GM18873 (cell line): Measurements from ENCODE around the gene SYCP2.

ENCODE experiments used
- ATAC-seq: cut with Tn5 transposase; IDR thresholded peaks from one replicate; pipeline ENCODE4 v1.9.1; 2021; ENCODE audit warnings: mild to moderate bottlenecking, moderate library complexity, moderate number of reproducible peaks; ENCODE audit not compliant: unreplicated experiment, low FRiP score

Gene SYCP2

DNA sequence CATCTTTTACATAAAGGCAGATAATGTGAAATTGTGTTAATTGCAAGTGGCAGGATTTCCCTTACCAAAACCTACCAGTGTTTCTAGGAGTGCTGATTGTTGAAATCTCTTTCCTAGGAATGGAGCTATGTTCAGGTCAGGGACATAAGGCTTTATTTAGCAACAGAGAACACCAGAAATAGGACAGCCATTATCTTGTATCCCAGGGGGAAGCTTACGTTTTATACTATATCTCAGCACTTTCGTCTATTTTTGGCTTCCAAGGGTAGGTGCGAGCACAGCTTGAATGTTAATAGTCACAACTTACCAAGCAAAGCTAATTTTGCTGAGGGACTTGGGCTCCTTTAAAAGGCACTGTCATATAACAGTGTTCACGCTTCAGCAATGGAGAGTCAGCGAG lies 94.0 kb downstream of the SYCP2 start:
- ATAC-seq = no peak

DNA sequence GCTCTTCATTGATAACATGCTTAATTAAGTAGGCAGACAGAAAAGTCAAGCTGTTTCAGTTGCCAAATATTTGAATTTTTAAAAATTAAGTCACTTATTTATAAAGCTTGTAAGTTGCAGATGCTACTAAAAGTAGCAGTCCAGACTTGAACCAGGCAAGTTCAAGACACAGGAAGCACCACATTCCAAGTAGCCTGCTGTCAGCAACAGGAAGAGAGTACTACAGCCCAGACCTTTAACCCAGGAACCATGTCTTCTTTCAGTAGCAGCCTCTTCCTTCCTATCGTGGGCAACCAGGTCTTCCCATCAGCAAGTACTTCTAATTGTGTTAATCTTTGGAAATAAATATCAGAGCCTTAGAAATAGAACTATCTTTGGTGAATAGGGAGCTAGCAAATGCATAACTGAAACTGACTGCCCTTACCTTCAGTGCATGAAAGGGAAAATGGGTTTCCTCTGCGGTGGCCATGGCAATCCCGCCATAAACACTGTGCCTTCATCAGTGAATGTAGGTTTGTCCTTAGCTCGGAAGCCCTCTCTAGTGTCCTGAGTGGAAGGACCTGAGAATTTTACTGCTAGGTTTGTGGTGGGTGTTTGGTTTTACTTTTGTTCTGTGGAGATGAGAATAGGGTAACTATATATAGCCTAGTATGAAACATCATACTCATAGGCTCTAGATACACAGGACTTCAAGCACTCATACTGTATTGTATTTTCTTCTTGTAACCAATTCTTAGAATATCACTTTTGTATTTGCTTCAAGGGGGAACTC lies 95.6 kb downstream of the SYCP2 start:
- ATAC-seq = no peak

DNA sequence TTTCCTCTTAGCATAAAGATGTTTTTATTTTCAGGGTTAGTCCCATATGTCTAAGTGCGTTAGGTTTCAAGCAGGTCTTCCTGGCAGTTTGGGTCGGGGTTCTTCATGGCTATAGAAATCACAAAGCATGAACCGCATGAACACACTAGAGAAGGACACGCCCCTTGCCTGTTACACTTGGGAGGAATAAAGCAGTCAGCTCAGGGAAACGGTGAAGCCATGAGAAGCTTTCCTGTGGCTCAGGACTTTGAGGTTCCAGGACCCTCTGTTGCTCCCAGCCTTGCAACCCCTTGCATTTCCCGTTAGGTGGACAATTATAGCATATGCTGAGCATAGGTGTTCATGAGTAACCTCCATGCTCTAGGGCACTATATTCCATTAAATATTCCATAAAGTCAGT lies 96.7 kb downstream of the SYCP2 start:
- ATAC-seq = no peak

DNA sequence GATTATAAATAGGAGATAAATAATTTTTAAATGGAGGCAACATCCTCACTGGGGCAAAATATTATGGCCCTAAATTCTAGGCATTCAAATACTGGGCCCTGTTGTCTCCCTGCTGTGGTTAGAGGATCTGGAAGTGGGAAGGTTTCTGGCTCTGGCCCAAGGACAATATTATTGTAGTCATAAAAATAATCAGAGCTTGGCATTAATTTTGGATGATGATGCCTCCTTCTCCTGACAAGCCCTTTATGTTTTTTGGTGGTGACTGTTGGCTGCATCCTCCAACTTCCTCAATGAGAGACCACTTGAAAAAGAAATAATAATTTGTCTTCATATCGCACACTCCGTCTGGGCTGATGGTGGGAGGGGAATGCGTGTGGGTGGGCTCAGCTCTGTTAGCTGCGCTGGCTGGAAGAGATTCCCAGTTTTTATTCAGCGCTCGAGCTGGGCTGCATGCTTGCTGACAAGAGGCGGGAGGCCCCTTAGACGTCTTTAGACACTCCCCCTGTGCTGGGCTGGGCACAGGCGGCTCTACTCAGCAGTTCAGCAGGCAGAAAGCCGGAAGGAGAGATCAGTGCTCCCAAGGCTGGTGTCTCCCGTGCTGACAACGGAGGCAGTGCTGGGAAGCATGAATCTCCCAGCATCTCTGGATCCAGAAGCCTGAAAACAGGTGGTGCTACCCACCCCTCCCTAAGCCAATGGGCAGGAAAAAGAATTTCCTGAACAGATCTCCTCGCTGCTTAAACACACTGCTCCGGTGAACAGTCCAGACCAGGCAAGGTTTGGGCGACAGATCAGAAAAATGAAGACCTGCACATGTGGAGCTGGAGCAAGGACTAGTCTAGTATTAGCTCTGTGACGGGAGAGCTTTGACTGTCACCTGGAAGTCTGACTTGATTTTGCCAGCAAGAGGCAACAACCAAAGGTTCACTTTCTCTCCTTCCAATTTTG lies 97.7 kb downstream of the SYCP2 start:
- no peak for ATAC-seq

DNA sequence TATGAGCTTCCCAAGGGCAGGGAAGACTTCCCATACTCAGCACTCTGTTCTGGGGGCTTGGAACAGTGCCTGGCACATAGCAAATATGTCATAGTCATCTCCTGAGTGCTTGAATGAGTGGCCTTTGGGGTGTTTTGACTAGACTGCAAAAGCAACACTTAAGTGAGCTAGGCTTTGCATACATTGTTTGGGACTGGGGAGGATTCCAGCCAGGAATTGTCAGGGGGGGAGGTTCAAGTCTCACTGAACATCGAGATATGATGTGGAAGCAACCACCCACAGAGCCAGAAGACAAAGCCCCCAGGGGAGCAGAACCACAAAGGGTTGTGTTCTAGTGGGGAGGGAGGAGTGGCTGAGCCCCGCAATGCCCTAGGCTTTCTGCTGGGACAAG lies 98.4 kb downstream of the SYCP2 start:
- no peak for ATAC-seq

DNA sequence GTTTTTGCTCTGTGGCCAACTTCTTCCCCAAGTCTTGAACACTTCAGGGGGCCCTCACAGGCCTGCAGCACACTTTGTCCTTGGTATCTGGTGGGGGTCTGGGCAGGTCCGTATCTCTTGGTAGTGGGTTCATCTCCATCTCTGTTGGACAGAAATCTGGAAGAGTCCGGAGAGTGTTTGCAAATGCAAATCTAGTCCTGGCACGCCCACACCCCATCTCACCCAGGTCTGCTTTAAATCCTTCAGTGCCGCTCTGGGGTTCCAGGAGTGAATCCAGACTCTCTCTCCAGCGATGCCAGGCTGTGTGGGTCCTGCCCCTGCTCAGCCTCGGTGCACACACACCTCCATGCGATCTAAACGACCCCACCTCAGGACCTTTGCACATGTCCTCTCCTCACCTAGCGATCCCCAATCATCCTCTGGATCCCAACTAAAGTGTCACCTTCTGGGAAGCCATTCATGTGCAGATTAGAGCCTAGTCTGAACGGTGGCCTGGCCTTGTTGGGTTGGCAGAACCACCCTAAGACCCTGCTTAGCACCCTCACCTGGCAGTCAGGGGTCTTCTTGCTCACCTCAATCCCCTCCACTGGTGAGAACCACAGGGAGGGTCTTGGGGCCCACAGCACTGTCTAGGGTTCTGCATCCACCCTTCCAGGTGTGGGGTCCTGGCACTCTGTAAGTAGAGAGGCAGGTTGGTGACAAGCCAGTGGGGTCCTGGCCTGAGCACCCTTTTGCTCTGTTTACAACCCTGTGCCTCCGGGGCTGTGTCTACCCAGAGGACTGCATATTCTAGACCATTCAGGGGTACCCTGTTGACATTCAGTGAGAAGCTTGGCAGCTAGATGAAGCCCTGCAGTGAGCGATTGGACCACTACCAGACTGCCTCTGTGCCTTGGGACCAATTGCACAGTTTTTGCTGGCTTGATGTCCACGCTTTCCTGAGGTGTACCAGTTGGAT lies 100.8 kb downstream of the SYCP2 start:
- ATAC-seq = no peak

DNA sequence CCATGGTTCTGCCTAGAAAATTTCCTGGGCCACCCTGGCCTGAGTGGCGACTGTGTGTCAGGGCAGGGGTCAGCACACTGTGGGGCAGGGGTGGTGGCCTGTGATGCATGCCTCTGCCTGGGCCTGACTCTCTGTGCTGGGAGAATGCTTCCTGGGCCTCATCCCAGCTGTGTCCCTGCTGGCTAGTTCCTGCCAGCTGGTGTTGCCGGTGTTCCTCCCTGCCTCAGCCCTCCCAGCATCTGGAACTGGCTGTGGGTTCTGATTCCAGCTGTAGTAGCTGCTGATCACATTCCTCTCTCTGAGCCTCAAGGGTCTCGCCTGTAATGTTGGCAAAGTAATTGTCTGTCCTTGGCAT lies 101.5 kb downstream of the SYCP2 start:
- ATAC-seq = no peak

DNA sequence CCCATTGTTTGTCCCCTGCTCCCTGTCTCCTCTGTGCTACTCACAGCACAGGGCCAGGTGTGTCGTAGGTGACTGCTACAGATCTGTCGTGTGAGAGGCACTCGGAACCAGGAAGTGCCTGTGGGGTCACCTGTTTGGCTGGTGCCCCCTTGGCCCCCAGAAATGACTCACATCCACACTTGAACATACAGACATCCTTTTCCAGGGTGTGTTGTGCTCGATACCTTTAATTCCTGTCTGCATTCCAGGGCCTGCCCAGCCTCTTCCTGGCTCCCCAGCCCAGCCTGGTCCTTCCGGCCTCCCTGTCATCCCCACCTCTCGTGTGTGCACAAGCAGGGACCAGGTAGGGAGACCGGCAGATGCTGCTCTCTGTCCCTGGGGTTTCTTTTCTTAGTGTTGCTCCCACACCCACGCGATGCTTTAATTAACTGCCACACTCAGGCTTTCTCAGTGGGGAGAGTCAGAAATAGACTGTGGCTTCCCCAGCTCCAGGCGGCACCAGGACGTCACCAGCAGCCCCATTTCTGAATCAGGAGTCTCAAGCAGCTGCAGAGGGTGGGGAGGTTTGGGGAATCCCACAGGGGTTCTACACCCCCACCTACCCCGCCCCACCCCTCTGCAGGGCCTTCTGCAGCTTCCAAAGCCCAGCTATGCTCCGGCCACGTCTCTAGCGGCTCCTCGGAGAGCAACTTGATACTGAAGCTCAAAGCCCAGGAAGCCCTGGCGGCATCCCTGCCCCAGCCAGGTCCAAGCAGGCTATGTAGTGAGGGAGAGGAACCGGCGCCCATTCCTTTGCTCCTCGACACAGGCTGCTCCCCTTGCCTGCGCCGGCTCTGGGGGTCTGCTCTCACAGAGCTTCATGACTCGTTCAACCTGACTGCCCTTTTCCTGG lies 102.2 kb downstream of the SYCP2 start:
- no peak for ATAC-seq

DNA sequence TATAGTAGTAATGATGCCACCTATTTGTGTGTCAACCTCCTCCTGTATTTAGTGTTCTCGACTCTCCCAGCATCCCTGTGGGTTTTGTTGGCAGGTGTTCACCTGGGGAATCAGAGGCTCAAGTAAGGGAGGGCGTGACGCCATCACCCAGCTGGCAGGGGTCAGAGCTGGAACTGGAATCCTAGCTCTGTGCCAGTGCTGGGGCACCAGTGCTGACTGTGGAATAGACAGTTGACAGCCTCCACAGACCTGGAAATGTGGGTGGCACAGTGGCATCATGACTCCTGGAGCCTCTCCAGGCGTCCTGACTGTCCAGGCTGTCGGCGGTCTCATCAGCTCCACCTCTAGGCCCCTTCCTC lies 102.8 kb downstream of the SYCP2 start:
- ATAC-seq = no peak

DNA sequence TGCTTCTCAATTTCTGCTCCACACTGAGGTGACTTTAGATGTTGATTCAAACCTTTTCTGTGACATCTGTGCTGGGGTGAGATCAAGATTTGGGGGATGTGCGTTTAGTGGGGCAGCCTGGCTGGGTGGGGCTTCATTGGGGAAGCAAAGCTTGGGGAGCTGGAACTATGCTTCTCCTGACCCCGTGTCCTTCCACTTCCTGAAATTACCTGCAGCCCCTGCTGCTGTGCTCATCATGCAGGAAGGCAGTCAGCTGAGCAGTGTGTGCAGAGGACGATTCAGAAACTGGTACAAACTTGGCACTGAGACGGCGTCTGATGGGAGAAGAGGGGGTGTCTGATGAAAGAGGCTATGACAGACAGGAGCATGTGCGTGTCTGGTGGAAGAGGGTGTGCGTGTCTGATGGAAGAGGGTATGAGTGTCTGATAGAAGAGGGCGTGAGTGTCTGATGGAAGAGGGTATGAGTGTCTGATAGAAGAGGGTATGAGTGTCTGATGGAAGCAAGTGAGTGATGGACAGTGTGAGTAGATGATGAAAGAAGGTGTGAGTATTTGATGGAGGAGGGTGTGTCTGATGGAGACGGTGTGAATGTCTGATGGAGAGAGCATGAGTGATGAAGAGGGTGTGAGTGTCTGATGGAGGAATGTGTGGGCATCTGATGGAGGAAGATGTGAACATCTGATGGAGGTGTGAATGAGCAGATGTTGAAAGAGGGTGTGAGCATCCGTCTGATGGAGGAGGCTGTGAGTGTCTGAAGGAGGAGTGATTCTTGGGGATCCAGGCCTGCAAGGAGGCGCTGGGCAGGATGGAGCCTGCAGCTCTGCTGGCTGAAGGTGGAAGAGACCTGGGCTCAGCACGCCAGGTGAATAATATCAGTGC lies 103.4 kb downstream of the SYCP2 start:
- no peak for ATAC-seq

DNA sequence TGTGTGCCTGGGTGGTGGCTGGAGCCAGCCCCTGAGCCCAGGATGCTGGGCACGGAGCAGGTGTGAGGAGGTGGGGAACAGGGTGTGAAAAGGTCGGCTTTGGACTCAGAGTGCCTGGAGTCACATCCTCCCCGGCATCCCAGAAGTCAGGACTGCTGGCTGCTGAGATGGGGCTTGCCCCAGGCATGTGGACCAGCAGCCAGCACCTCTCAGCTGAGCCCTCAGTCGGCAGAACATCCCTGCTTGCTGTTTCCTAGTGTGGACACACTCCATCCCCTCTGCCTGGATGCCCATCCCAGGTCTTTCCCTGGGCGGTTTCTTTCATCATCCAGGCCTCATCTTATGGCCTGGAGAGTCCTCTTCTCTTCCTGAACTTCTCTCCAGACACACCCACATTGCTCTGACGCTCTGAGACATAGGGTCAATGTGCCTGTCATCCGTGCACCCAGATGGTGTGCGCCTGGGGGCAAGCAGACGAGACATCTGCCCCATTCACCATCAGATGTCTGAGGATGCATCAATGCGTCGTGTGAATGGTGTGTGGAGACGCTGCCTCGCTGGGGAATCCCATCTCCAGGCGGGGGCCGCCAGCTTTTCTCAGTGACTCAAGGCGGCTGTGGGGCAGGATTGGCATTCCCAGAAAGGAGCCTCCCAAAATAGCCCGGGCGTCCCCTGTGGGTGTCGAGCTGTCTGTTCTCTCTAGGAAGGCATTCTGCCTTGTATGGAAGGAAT lies 104.2 kb downstream of the SYCP2 start:
- no peak for ATAC-seq

DNA sequence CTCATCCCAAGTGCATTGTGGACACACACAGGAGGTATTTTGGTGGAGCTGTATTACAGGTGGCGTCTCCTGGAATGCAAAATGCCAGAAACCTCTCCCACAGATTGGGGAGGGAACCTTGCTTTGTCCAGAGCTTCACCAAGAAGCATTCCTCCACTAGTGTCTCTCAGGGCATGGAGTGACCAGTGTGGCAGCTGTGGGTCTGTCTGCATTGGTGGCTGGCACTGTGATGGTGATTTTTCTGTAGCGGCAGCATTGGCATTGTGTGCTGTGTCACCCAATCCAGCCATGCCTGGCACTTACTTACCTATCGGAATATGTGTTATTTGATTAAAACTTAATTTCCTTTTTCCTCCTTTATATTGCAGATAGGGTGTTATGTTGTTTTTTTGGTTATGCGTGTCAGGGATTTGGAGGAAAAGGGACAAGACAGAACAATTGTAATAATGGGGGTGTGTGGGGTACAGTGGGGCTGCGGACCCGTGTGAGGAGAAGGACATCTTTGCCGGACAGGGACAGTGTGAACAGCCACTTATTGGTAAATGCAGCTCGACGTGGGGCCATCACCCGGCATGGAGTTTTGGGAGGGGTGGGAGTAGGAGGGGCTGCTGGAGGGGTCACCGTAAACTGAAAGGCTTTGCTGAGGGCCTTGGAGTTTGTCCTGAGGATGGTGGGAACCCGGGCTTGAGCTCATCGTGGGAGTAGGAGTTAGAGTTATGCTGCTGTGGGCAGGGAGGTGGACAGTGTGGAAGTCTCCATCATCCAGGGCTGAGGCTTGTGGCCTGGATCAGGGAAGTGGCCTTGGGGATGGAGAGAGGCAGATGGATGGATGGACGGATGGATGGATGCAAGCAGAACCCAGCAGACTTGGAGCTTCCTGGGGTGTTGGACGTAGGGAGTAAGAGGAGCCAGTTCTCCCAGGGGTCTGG lies 105.0 kb downstream of the SYCP2 start:
- ATAC-seq = no peak

DNA sequence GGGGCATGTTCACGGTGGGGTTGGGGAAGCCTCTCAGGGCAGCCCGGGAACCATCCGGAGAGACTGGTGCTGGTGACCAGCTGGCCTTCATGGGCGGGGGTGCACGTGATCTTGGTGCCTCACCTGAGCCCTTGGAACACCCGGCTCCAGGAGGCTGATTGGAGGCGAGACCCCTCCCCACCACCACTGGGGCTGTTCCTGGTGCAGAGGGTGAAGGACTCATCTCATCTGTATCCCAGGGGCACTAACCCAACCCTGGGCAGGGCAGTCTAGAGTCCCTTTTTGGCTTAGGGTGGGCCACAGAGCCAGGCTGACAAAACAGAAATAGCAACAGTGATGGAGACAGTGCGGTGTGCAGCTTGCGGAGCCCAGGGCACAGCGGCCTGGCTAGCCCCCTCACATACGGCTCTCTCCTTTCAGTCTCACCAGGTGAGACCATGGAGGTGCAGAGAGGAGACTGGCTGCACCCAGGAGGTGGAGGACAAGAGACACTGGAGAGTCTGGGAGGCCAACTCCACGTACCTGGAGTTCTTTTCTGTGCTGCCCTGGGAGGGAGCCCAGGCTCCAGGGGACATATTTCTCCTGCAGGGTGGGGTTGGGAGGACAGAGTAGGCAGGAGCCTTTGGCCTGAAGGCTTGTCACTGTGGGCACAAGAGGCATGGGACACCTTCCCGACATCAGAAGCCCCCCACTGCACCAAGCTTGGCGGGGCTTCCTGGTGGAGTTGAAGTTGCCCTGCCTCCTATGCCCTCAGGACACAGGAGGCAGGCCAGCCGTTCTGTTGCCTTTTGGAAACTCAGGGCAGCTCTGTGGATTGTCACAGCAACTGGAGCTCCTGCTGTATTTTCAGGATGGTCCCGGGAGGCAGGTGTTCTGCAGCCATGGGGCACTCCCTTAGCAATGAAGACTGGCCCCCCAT lies 106.0 kb downstream of the SYCP2 start:
- ATAC-seq = no peak

DNA sequence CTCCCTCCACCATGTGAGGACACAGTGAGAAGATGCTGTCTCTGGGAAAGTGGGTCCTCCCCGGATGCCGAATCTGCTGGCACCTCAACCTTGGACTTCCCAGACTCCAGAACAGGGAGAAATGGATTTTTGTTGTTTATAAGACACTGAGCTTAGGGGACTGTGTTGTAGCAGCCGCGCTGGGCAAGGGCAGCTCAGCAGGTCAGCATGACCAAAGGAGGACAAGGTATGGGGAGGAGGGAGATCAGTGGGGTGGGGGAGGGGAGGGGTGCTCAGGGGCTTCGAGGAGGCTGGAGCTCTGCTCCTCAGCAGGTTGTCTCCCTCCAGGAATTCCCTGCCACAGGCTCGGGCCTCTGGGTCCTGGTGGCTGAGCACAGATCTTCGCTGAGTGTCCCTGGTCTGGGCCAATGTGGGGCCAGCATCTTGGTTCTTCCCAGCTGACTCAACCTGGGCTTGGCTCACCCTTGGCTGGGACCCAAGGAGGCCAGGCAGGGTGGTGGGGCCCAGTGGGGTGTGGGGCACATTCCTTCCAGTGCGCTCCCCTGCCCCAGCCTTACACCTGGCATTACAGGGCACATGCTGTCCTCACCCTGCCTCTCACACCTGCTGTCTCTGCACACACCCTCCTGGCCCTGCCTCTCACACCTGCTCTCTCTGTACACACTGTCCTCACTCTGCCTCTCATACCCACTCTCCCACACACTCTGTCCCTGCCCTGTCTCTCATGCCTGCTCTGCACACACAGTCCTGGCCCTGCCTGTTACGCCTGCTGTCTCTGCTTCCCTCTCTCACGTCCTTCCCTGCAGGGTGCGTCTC lies 107.3 kb downstream of the SYCP2 start:
- ATAC-seq = no peak

DNA sequence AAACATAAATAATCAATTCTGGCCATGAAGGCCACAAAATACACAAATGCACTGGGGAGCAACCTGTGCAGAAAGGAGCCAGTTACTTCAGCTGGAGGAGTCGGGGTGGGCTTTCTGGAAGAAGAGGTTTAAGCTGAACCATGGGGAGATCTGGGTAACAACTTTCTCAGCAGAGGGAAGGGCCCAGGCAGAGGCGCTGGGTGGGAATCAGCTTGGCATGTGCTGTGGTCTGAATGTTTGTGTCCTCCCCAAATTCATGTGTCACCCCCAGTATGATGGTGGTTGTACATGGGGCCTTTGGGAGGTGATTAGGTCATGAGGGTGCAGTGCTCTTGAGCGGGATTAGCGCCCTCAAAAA lies 107.9 kb downstream of the SYCP2 start:
- ATAC-seq = no peak
